ENCODE data around the gene SORT1. TPM values are rescaled to one million over a fixed set of nuclear protein-coding genes. Genes with fewer than 3 reads are reported as not detected.

SORT1 gene
- total RNA-seq, 4 donors from 2014 or later: 145 to 199 (median 189) TPM

DNA sequence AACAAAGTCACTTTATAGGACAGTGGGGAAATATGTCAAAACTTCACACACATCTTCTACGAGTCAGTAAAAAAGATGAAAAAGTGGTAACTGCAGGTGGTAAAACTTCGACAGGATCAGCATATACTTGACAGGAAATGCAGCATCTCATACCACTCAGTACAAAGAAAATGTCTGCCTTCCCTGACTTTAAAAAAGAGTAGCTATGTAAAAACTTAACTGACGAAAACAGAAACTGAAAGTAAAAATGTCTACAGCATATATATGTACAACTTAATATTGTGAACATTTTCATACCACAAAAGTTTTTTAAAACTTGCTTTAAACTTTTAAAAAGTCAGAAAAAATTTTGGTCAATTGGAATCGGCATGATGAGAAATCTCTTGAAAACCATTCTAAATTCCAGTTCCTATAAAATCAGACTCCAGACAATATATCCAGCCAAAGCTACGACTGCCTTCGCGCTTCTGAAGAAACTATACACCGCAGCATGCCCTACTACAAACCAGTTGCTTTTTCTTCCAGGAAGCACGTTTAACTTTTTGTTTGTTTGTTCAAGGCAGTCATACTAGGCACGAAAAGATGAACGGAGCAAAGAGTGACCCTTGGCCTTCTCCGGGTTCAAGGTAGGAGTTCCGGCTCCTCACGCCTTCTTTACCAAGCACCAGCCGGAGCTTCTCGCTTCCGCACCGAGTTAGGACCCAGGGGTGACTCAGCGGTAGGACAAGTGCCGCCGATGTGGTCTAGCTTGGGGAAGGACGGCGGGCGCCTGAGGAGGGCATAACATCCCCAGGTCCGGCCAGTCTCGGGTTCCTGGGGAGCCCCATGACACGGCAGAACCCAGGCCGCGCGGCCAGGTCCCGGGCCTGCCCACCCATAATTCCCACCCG lies 27.9 kb upstream of the SORT1 start:
- peaks cover 0 to 49% (median 16%) of the 10 kb centered on the region in 4 donors for H3K4me1 ChIP-seq
- WGBS, 2 donors: 1% methylated on average over 30 to 32 of the region's 32 CpGs
- H3K36me3 ChIP-seq: peaks cover 0 to 9% (median 5%) of the 10 kb centered on the region in 3 donors
- no peaks in the 10 kb centered on the region for H3K27me3 ChIP-seq
- H3K4me3 ChIP-seq: peak overlapping the region; percentile 78 to 86 (median 80)
- H3K9me3 ChIP-seq: no peaks in the 10 kb centered on the region
- H3K27ac ChIP-seq: peak overlapping the region in 3 of 4 donors; percentile 29 to 91 (median 81)
- DNase-seq (ENCODE audit: low spot score in 2 of 2): no peak
- TF ChIP-seq EP300 (IDR thresholded peaks at IDR 0.05): no peak
- TF ChIP-seq CTCF (IDR thresholded peaks at IDR 0.05): no peak
- no peak for TF ChIP-seq POLR2A (IDR thresholded peaks at IDR 0.05)

GRCh38 chr1:109423498-109423897 lies 25.8 kb upstream of the SORT1 start:
- H3K9me3 ChIP-seq: no peaks in the 10 kb centered on the region
- no peak overlapping the region for H3K4me3 ChIP-seq
- H3K27ac ChIP-seq: no peak overlapping the region
- WGBS, 2 donors: 63 to 64% methylated on average over 2 of the region's 2 CpGs
- H3K4me1 ChIP-seq: peaks cover 0 to 45% (median 16%) of the 10 kb centered on the region in 4 donors
- no peak for DNase-seq (ENCODE audit: low spot score in 2 of 2)
- H3K27me3 ChIP-seq: no peaks in the 10 kb centered on the region
- TF ChIP-seq EP300 (IDR thresholded peaks at IDR 0.05) (no peak), CTCF (IDR thresholded peaks at IDR 0.05) (no peak), POLR2A (IDR thresholded peaks at IDR 0.05) (no peak)
- peaks cover 4 to 30% (median 8%) of the 10 kb centered on the region in 3 donors for H3K36me3 ChIP-seq

GRCh38 chr1:109412551-109412950 lies 14.8 kb upstream of the SORT1 start:
- Histone ChIP-seq H3K27me3 (no peaks in the 10 kb centered on the region), H3K4me1 (peaks cover 0 to 6% (median 0%) of the 10 kb centered on the region in 4 donors), H3K36me3 (peaks cover 4 to 88% (median 19%) of the 10 kb centered on the region in 3 donors), H3K9me3 (no peaks in the 10 kb centered on the region), H3K4me3 (no peak overlapping the region), H3K27ac (peak overlapping the region in 1 of 4 donors; percentile 20)
- 39 to 41% methylated on average over 2 of the region's 2 CpGs for WGBS, 2 donors
- no peak for DNase-seq (ENCODE audit: low spot score in 2 of 2)
- TF ChIP-seq CTCF (IDR thresholded peaks at IDR 0.05): no peak
- no peak for TF ChIP-seq EP300 (IDR thresholded peaks at IDR 0.05)
- TF ChIP-seq POLR2A (IDR thresholded peaks at IDR 0.05): no peak

DNA sequence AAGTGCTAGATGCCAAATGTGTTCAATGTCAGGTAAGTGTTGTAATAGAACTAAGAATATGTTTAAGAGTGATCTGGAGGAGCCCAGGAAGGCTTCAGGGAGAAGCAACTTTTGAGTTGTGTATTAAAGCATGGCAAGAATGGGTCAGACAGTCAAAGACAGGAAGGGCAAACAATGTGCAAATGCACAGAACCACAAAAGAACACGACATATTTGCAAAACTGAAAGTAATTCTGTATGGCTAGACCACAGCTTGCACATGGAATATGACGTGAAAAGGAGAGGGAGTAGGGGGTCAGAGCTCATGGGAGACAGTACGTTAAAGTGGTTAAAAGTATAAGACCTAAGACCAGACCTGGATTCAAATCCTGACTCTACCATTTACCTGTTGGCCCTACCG lies 7.1 kb upstream of the SORT1 start:
- H3K36me3 ChIP-seq: peaks cover 4 to 72% (median 29%) of the 10 kb centered on the region in 3 donors
- no peaks in the 10 kb centered on the region for H3K4me1 ChIP-seq
- TF ChIP-seq CTCF (IDR thresholded peaks at IDR 0.05) (no peak), POLR2A (IDR thresholded peaks at IDR 0.05) (no peak), EP300 (IDR thresholded peaks at IDR 0.05) (no peak)
- H3K4me3 ChIP-seq: no peak overlapping the region
- no peaks in the 10 kb centered on the region for H3K9me3 ChIP-seq
- H3K27me3 ChIP-seq: no peaks in the 10 kb centered on the region
- no peak overlapping the region for H3K27ac ChIP-seq
- WGBS, 2 donors: 74 to 75% methylated on average over 4 of the region's 4 CpGs
- no peak for DNase-seq (ENCODE audit: low spot score in 2 of 2)

GRCh38 chr1:109402025-109402424 lies 4.3 kb upstream of the SORT1 start:
- Histone ChIP-seq H3K4me1 (peaks cover 0 to 18% (median 6%) of the 10 kb centered on the region in 4 donors), H3K4me3 (no peak overlapping the region), H3K27ac (no peak overlapping the region), H3K9me3 (no peaks in the 10 kb centered on the region), H3K27me3 (no peaks in the 10 kb centered on the region), H3K36me3 (peaks cover 0 to 44% (median 18%) of the 10 kb centered on the region in 3 donors)
- DNase-seq (ENCODE audit: low spot score in 2 of 2): no peak
- no peak for TF ChIP-seq POLR2A (IDR thresholded peaks at IDR 0.05)
- TF ChIP-seq EP300 (IDR thresholded peaks at IDR 0.05): no peak
- no peak for TF ChIP-seq CTCF (IDR thresholded peaks at IDR 0.05)
